ENCODE data around the gene FAM170B. TPM values are rescaled to one million over a fixed set of nuclear protein-coding genes. Genes with fewer than 3 reads are reported as not detected.

Gene FAM170B
- total and polyA plus RNA-seq, 2 experiments from 2014 or later: not detected

GRCh38 chr10:49153971-49154370 is 20.1 kb upstream of the FAM170B start:
- H3K4me2 ChIP-seq: no peak overlapping the region
- Mint-ChIP-seq H3K27ac (no peak overlapping the region), H3K27me3 (ENCODE audit: insufficient read depth, low read depth, poor library complexity) (peaks cover 5% of the 10 kb centered on the region), H3K4me1 (peaks cover 16% of the 10 kb centered on the region), H3K36me3 (ENCODE audit: low read depth) (peaks cover 3% of the 10 kb centered on the region; the same call in 1 of the 3 replicates), H3K4me3 (no peak overlapping the region), H3K9me3 (0 out of 3 replicates have a peak, but pooled peaks cover 3% of the 10 kb centered on the region)
- peaks cover 21% of the 10 kb centered on the region; the same call in 1 of the 2 replicates for H3K9me2 ChIP-seq (ENCODE audit: insufficient read depth)
- H3K4me3 ChIP-seq: no peak overlapping the region
- no peaks in the 10 kb centered on the region for H3K79me2 ChIP-seq (replicated peaks; ENCODE audit: insufficient read depth)
- H2AFZ ChIP-seq: no peak overlapping the region
- H3K27me3 ChIP-seq (ENCODE audit: insufficient read depth): no peaks in the 10 kb centered on the region
- no peak for DNase-seq (ENCODE audit: low spot score)
- TF ChIP-seq EZH2 (IDR thresholded peaks at IDR 0.05; ENCODE audit: low read depth, unreplicated experiment): no peak
- H3K27ac ChIP-seq (ENCODE audit: low read depth): no peak overlapping the region
- H3F3A ChIP-seq (replicated peaks; ENCODE audit: low read depth): no peaks in the 10 kb centered on the region
- no peaks in the 10 kb centered on the region for H3K36me3 ChIP-seq (ENCODE audit: insufficient read depth)
- peaks cover 17% of the 10 kb centered on the region for H3K4me1 ChIP-seq (ENCODE audit: insufficient read depth)
- ATAC-seq: no peak
- no peaks in the 10 kb centered on the region for H4K20me1 ChIP-seq (replicated peaks; ENCODE audit: insufficient read depth)

GRCh38 chr10:49153115-49153514 is 19.3 kb upstream of the FAM170B start:
- Histone ChIP-seq H3K27me3 (ENCODE audit: insufficient read depth) (no peaks in the 10 kb centered on the region), H3K9me2 (ENCODE audit: insufficient read depth) (peaks cover 21% of the 10 kb centered on the region; the same call in 1 of the 2 replicates), H3K79me2 (replicated peaks; ENCODE audit: insufficient read depth) (no peaks in the 10 kb centered on the region), H3K4me1 (ENCODE audit: insufficient read depth) (peaks cover 10% of the 10 kb centered on the region; the same call in 1 of the 2 replicates), H3K27ac (ENCODE audit: low read depth) (no peak overlapping the region), H4K20me1 (replicated peaks; ENCODE audit: insufficient read depth) (no peaks in the 10 kb centered on the region), H3K4me2 (no peak overlapping the region), H3F3A (replicated peaks; ENCODE audit: low read depth) (no peaks in the 10 kb centered on the region), H2AFZ (no peak overlapping the region), H3K36me3 (ENCODE audit: insufficient read depth) (no peaks in the 10 kb centered on the region), H3K4me3 (no peak overlapping the region)
- Mint-ChIP-seq H3K4me3 (no peak overlapping the region), H3K9me3 (peaks cover 7% of the 10 kb centered on the region), H3K4me1 (peaks cover 8% of the 10 kb centered on the region), H3K36me3 (ENCODE audit: low read depth) (peaks cover 5% of the 10 kb centered on the region; the same call in 2 of the 3 replicates), H3K27ac (no peak overlapping the region), H3K27me3 (ENCODE audit: insufficient read depth, low read depth, poor library complexity) (peaks cover 2% of the 10 kb centered on the region)
- ATAC-seq (no peak), DNase-seq (ENCODE audit: low spot score) (no peak)
- TF ChIP-seq ZNF331 (CRISPR knock-in tag; IDR thresholded peaks at IDR 0.05; ENCODE audit: low read depth): no peak
- TF ChIP-seq CTCF (conservative IDR thresholded peaks at IDR 0.05; ENCODE audit: low read depth in 2 of 2): no peak
- no peak for TF ChIP-seq ETS1 (IDR thresholded peaks at IDR 0.05)
- TF ChIP-seq STAT1 (IDR thresholded peaks at IDR 0.05; ENCODE audit: unreplicated experiment): no peak
- TF ChIP-seq CREB1 (CRISPR knock-in tag; IDR thresholded peaks at IDR 0.05; ENCODE audit: low read depth): no peak
- TF ChIP-seq NANOG (IDR thresholded peaks at IDR 0.05; ENCODE audit: borderline replicate concordance): no peak
- TF ChIP-seq EZH2phosphoT487 (IDR thresholded peaks at IDR 0.05; ENCODE audit: unreplicated experiment): no peak
- TF ChIP-seq ZNF462 (CRISPR knock-in tag; IDR thresholded peaks at IDR 0.05): no peak
- no peak for TF ChIP-seq ZNF114 (CRISPR knock-in tag; IDR thresholded peaks at IDR 0.05)
